Left kidney (tissue), 2 donors: ENCODE measurements around the gene TRIP13. TPM values are rescaled to one million over a fixed set of nuclear protein-coding genes. Genes with fewer than 3 reads are reported as not detected.

Experiments
- DNase-seq: peaks from one replicate; pipeline ENCODE4 v3.0.0-alpha.2; 2013
- polyA plus RNA-seq: library from polyadenylated mRNA; unstranded; fragments of 120-200 nt; gene quantifications from one replicate; pipeline ENCODE4 v1.2.1, GENCODE V29; 2013; ENCODE audit not compliant: insufficient read length

Gene TRIP13
- polyA plus RNA-seq, 1 donor = 14.5 TPM

GRCh38 chr5:854966-855743 is 37.5 kb upstream of the TRIP13 start:
- no peak for DNase-seq

GRCh38 chr5:855771-856530 is 36.7 kb upstream of the TRIP13 start:
- DNase-seq = no peak

- DNase-seq = no peak
These were observed 35.9 kb upstream of the TRIP13 start for GRCh38 chr5:856531-857425.

- no peak for DNase-seq
These were observed 34.0 kb upstream of the TRIP13 start for GRCh38 chr5:858726-859125.

GRCh38 chr5:859391-859790 is 33.3 kb upstream of the TRIP13 start:
- peak; percentile 34 for DNase-seq

- no peak for DNase-seq
These were observed 32.8 kb upstream of the TRIP13 start for GRCh38 chr5:859798-860296.

- no peak for DNase-seq
These were observed 32.1 kb upstream of the TRIP13 start for GRCh38 chr5:860506-861150.

GRCh38 chr5:861442-862366 is 31.0 kb upstream of the TRIP13 start:
- DNase-seq = no peak

GRCh38 chr5:862367-863243 is 30.1 kb upstream of the TRIP13 start:
- peak; percentile 29 for DNase-seq

GRCh38 chr5:863244-863805 is 29.4 kb upstream of the TRIP13 start:
- DNase-seq = no peak

GRCh38 chr5:864492-865167 is 28.1 kb upstream of the TRIP13 start:
- DNase-seq = no peak

- DNase-seq = no peak
These were observed 27.5 kb upstream of the TRIP13 start for GRCh38 chr5:865168-865521.

- DNase-seq = no peak
These were observed 26.9 kb upstream of the TRIP13 start for GRCh38 chr5:865771-866170.

GRCh38 chr5:867300-867870 is 25.3 kb upstream of the TRIP13 start:
- no peak for DNase-seq

- DNase-seq = no peak
These were observed 24.1 kb upstream of the TRIP13 start for GRCh38 chr5:868428-869135.

GRCh38 chr5:870956-871355 is 21.7 kb upstream of the TRIP13 start:
- DNase-seq = no peak

GRCh38 chr5:871596-872298 is 20.9 kb upstream of the TRIP13 start:
- DNase-seq = no peak
